PC-9 (cell line): ENCODE results near the gene LALBA. TPM values are rescaled to one million over a fixed set of nuclear protein-coding genes. Genes with fewer than 3 reads are reported as not detected.

ENCODE experiments used
- BruUV-seq: library from RNA; stranded (reverse); fragments of 400-500 nt; replicated peaks from 2 replicates; lab custom pipeline; 2021; lab: Mats Ljungman, UMichigan
- CTCF ChIA-PET: fragments of 300-600 bp; sonication (Branson Sonifier 250); formaldehyde crosslinking; loops from one replicate; lab custom pipeline; 2022; ENCODE audit warnings: antibody characterized with exemption; lab: Charles Lee
- POLR2A ChIA-PET: fragments of 300-600 bp; sonication (Branson Sonifier 250); formaldehyde crosslinking; loops from one replicate; lab custom pipeline; 2022; ENCODE audit warnings: antibody characterized with exemption; ENCODE audit not compliant: unreplicated experiment; lab: Charles Lee
- DNase-seq, 2 experiments: peaks; one replicate each; pipeline versions ENCODE4 v3.0.0 to v3.0.0-alpha.2; 2015 to 2022; ENCODE audit warnings: mixed read lengths in 1 of 2
- H2AFZ ChIP-seq: fragments of 200-600 bp; sonication (generic); 2 replicates; pipeline ENCODE4 v1.8.1; 2017; ENCODE audit warnings: antibody characterized with exemption
- H3F3A ChIP-seq: fragments of 200-600 bp; sonication (generic); 2 replicates; pipeline ENCODE4 v1.8.1; 2017; ENCODE audit warnings: antibody characterized with exemption, mild to moderate bottlenecking, low read depth; ENCODE audit not compliant: insufficient read depth
- H3K27ac ChIP-seq: fragments of 200-600 bp; sonication (generic); 2 replicates; pipeline ENCODE4 v1.6.1; 2016; ENCODE audit warnings: mixed run types
- H3K27me3 ChIP-seq: fragments of 200-600 bp; sonication (generic); 2 replicates; pipeline ENCODE4 v1.6.1; 2016; ENCODE audit warnings: low read depth, mixed run types; ENCODE audit not compliant: insufficient read depth
- H3K36me3 ChIP-seq: fragments of 200-600 bp; sonication (generic); 2 replicates; pipeline ENCODE4 v1.6.1; 2016; ENCODE audit warnings: low read depth, mixed run types
- H3K4me1 ChIP-seq: fragments of 200-600 bp; sonication (generic); replicated peaks from 2 replicates; pipeline ENCODE4 v1.6.1; 2016; ENCODE audit warnings: mixed run types; ENCODE audit not compliant: insufficient read depth
- H3K4me2 ChIP-seq: fragments of 200-600 bp; sonication (generic); 2 replicates; pipeline ENCODE4 v1.6.1; 2017; ENCODE audit warnings: mixed run types
- H3K4me3 ChIP-seq: fragments of 200-600 bp; sonication (generic); 2 replicates; pipeline ENCODE4 v1.6.1; 2016; ENCODE audit warnings: mixed run types
- H3K79me2 ChIP-seq: fragments of 200-600 bp; sonication (generic); 2 replicates; pipeline ENCODE4 v1.6.1; 2017; ENCODE audit warnings: low read depth, mixed run types
- H3K9me2 ChIP-seq: fragments of 200-600 bp; sonication (generic); 2 replicates; pipeline ENCODE4 v1.8.1; 2017; ENCODE audit warnings: mild to moderate bottlenecking; ENCODE audit not compliant: insufficient read depth
- H3K9me3 ChIP-seq: fragments of 200-600 bp; sonication (generic); 2 replicates; pipeline ENCODE4 v1.8.1; 2016; ENCODE audit warnings: low read depth; ENCODE audit not compliant: insufficient read depth
- H4K20me1 ChIP-seq: fragments of 200-600 bp; sonication (generic); 2 replicates; pipeline ENCODE4 v1.8.1; 2017; ENCODE audit not compliant: insufficient read depth
- EZH2 ChIP-seq: fragments of 200-600 bp; sonication (generic); IDR thresholded peaks from 2 replicates; pipeline ENCODE4 v1.8.0; 2017; ENCODE audit warnings: antibody characterized with exemption, low read depth
- intact Hi-C: fragments of 100-400 bp; cut with micrococcal nuclease; formaldehyde crosslinking; loops from one replicate; pipeline ENCODE4 v1.10.0; 2022; ENCODE audit not compliant: unreplicated experiment
- total RNA-seq: library from RNA; stranded (reverse); gene quantifications from 2 replicates; pipeline ENCODE4 v1.2.3, GENCODE V29; 2021
- TF ChIP-seq, protein P1 (sequence below): fragments of 200-600 bp; sonication (generic); conservative IDR thresholded peaks from 2 replicates; pipeline ENCODE4 v1.6.1; 2017; ENCODE audit warnings: mixed run types, antibody characterized with exemption, mild to moderate bottlenecking, moderate library complexity

LALBA gene
- total RNA-seq, 1 experiment from 2014 or later: not detected

DNA sequence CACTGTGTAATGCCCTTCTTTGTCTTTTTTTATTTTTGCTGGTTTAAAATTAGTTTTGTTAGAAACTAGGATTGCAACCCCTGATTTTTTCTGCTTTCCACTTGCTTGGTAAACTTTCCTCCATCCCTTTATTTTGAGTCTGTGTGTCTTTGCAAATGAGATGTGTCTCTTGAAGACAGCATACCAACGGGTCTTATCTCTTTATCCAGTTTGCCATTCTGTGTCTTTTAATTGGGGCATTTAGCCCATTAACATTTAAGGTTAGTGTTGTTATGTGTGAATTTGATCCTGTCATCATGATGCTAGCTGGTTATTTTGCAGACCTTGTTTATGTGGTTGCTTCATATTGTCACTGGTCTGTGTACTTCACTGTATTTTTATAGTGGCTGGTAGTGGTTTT lies 43.5 kb upstream of the LALBA start:
- no peak overlapping the region for H3K4me3 ChIP-seq
- no peak for DNase-seq
- no peaks in the 10 kb centered on the region for H3F3A ChIP-seq
- H3K36me3 ChIP-seq: no peaks in the 10 kb centered on the region
- no peak overlapping the region for H3K27ac ChIP-seq
- no peaks in the 10 kb centered on the region for H3K9me2 ChIP-seq
- ChIA-PET CTCF (no interaction called here), POLR2A (no interaction called here)
- H2AFZ ChIP-seq: no peak overlapping the region
- TF ChIP-seq, protein P1, sequence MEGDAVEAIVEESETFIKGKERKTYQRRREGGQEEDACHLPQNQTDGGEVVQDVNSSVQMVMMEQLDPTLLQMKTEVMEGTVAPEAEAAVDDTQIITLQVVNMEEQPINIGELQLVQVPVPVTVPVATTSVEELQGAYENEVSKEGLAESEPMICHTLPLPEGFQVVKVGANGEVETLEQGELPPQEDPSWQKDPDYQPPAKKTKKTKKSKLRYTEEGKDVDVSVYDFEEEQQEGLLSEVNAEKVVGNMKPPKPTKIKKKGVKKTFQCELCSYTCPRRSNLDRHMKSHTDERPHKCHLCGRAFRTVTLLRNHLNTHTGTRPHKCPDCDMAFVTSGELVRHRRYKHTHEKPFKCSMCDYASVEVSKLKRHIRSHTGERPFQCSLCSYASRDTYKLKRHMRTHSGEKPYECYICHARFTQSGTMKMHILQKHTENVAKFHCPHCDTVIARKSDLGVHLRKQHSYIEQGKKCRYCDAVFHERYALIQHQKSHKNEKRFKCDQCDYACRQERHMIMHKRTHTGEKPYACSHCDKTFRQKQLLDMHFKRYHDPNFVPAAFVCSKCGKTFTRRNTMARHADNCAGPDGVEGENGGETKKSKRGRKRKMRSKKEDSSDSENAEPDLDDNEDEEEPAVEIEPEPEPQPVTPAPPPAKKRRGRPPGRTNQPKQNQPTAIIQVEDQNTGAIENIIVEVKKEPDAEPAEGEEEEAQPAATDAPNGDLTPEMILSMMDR: no peak
- TF ChIP-seq EZH2: no peak
- H3K79me2 ChIP-seq: no peaks in the 10 kb centered on the region
- H3K4me1 ChIP-seq: no peaks in the 10 kb centered on the region
- H3K27me3 ChIP-seq: peaks cover 15% of the 10 kb centered on the region
- no peak overlapping the region for H3K4me2 ChIP-seq
- H4K20me1 ChIP-seq: no peaks in the 10 kb centered on the region
- intact Hi-C loops: loop anchor here (10.0 kb wide), 1 partner anchor 429 kb away; the partner anchor contains the start of gene CCDC184
- H3K9me3 ChIP-seq: no peaks in the 10 kb centered on the region; the same call in none of the 2 replicates
- BruUV-seq: no TSS peak

DNA sequence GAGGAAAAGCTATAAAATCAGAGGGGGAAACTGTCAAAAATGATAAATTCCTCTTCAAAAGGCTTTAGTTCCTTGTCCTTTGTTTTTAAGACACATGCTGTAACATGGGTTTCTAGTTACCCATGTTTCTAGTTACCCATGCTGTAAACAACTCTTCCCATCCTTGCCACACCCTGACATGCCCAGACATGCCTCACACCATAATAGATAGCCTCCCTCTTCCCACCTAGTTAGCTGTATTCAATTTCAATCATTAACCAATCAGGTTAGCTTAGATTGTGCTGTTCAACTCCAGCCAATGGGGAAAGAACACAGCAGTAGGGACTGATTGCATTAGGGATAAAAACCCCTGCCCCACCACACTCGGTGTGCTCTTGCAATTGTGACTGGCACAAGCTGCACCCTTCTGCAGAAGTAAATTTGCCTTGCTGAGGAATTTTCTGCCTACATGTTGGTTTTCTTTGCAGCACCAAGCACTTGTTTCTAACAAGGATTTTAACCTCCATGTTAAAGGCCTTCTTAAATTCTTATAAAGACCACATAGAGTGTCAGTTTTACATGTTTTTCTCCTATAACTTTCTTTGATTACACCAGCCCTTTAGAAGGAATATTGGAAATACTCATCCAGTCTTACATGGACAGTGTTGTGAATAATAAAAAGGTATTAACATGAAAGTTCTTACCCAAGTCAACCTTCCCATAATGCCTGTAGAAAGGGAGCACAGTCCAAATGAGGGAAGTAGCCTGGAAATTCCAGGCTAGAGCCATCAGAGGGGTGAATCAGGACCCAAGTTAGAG lies 32.5 kb upstream of the LALBA start:
- Histone ChIP-seq H3K4me2 (no peak overlapping the region), H3F3A (no peaks in the 10 kb centered on the region), H3K9me2 (no peaks in the 10 kb centered on the region), H2AFZ (no peak overlapping the region), H3K27me3 (peaks cover 42% of the 10 kb centered on the region; the same call in 1 of the 2 replicates), H3K4me3 (no peak overlapping the region), H3K4me1 (no peaks in the 10 kb centered on the region), H3K36me3 (no peaks in the 10 kb centered on the region), H4K20me1 (no peaks in the 10 kb centered on the region), H3K79me2 (no peaks in the 10 kb centered on the region), H3K27ac (no peak overlapping the region), H3K9me3 (no peaks in the 10 kb centered on the region)
- CTCF ChIA-PET: no interaction called here
- BruUV-seq: no TSS peak
- no peak for DNase-seq
- TF ChIP-seq EZH2: no peak
- TF ChIP-seq, protein P1: no peak
- intact Hi-C loops: no loop called here
- POLR2A ChIA-PET: no interaction called here

DNA sequence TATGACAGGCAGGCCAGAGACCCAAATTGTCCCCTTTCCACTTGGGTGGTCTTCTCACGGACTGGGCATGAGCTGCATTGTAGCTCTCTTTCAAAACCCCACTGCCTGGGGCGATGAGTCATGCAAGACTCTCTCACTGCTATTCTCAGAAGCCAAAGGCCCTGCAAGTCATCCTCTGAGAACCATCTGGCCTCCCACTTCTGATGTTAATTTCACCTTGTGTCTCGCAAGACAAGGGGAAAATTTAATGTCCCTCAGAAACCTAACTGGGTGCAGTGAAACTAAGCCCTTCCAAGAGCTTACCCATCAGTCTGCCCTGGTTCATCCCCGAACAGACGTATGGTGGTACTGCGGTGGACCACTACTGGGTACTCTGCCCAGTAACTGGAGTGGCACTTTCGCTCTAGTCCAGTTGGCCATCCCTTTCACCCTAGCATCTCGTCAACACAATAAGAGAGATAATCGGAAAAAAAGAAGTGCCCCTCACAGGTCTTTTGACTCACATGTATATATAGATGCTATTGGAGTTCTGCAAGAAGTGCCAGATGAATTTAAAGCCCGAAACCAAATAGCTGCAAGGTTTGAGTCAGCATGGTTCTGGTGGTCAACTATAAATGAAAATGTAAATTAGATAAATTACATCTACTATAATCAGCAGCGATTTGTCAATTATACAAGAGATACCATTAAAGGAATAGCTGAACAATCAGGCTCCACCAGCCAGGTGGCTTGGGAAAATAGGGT lies 31.3 kb upstream of the LALBA start:
- Histone ChIP-seq H3K36me3 (no peaks in the 10 kb centered on the region), H4K20me1 (no peaks in the 10 kb centered on the region), H3K9me2 (no peaks in the 10 kb centered on the region), H3K27ac (no peak overlapping the region), H3K4me1 (no peaks in the 10 kb centered on the region), H3F3A (no peaks in the 10 kb centered on the region), H2AFZ (no peak overlapping the region), H3K9me3 (no peaks in the 10 kb centered on the region), H3K79me2 (no peaks in the 10 kb centered on the region), H3K27me3 (peaks cover 42% of the 10 kb centered on the region; the same call in 1 of the 2 replicates), H3K4me3 (no peak overlapping the region), H3K4me2 (no peak overlapping the region)
- BruUV-seq: no TSS peak
- intact Hi-C loops: no loop called here
- TF ChIP-seq, protein P1: no peak
- no peak for TF ChIP-seq EZH2
- POLR2A ChIA-PET: no interaction called here
- DNase-seq: no peak
- CTCF ChIA-PET: no interaction called here
